ENCODE results near the gene KSR2.

KSR2 gene

DNA sequence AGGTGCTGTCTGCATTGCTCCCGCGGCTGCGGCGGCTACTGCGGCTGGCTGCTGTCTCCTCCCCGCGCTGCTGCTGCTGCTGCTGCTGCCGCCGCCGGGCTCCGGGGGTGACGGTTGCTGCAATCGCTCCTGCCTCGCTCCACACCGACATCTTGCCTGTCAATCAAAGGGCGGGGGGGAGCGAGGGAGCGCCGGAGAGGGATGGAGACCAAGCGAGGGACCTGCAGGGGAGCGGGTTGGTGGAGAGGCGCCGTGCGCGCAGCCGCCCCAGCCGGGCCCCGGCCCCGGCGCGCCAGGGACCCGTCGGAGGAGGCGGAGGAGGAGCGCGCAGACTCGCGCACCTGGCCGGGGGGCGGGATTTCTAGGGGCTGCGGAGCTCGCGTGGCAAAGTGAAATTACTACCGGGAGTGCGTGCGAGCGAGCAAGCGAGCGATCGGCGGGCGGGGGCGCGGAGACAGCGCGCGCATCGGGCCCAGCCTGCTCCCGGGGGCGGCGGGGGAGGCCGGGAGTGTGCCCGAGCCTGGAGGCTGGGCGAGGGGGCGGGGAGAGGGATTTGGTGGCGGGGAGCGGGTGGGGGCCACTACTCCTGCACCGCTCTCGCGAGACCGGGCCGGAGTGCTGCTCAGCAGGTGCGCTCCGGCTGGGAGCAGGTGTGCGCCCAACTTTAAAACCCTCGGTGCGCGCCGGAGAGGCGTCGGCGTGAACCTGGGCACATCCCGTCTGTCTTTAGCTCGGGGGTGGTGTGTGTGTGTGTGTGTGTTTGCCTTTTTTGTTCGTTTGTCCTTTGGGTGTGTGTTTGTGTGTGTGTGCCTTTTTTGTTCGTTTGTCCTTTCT is at the start of gene KSR2:
TSS of gene KSR2 (minus strand) at position 165 of the 834 bp plus-strand sequence. CDS start 735 bp downstream, outside the sequence.
- TF ChIP-seq, protein P1, sequence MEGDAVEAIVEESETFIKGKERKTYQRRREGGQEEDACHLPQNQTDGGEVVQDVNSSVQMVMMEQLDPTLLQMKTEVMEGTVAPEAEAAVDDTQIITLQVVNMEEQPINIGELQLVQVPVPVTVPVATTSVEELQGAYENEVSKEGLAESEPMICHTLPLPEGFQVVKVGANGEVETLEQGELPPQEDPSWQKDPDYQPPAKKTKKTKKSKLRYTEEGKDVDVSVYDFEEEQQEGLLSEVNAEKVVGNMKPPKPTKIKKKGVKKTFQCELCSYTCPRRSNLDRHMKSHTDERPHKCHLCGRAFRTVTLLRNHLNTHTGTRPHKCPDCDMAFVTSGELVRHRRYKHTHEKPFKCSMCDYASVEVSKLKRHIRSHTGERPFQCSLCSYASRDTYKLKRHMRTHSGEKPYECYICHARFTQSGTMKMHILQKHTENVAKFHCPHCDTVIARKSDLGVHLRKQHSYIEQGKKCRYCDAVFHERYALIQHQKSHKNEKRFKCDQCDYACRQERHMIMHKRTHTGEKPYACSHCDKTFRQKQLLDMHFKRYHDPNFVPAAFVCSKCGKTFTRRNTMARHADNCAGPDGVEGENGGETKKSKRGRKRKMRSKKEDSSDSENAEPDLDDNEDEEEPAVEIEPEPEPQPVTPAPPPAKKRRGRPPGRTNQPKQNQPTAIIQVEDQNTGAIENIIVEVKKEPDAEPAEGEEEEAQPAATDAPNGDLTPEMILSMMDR (IDR thresholded peaks at IDR 0.05; ENCODE audit: low read depth, low read length, missing control alignments), result no peak
- no peak for DNase-seq (ENCODE audit: extremely low read depth, low read depth)
- peak within 1 kb of the TSS; percentile 28 for H3K4me3 ChIP-seq (replicated peaks; ENCODE audit: low read depth, low read length)

DNA sequence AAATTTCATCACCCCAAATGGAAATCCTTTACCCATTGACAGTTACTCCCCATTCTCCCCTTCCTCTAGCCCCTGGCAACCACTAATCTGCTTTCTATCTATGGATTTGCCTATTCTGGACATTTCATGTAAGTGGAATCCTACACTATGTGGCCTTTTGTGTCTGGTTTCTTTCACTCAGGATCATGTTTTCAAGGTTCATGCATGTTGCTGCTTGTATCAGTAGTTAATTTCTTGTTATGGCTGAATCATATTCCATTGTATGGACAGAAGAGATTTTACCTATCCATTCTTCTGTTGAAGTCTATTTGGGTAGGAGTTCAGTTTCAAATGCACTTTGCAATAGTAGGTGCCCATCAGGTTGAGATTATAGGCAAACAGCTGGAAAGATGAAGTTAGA is 49.1 kb upstream of the KSR2 start:
- no peak for DNase-seq (ENCODE audit: extremely low read depth, low read depth)
- H3K4me3 ChIP-seq (replicated peaks; ENCODE audit: low read depth, low read length), result peak overlapping the region; percentile 84
- TF ChIP-seq, protein P1 (IDR thresholded peaks at IDR 0.05; ENCODE audit: low read depth, low read length, missing control alignments), result no peak

DNA sequence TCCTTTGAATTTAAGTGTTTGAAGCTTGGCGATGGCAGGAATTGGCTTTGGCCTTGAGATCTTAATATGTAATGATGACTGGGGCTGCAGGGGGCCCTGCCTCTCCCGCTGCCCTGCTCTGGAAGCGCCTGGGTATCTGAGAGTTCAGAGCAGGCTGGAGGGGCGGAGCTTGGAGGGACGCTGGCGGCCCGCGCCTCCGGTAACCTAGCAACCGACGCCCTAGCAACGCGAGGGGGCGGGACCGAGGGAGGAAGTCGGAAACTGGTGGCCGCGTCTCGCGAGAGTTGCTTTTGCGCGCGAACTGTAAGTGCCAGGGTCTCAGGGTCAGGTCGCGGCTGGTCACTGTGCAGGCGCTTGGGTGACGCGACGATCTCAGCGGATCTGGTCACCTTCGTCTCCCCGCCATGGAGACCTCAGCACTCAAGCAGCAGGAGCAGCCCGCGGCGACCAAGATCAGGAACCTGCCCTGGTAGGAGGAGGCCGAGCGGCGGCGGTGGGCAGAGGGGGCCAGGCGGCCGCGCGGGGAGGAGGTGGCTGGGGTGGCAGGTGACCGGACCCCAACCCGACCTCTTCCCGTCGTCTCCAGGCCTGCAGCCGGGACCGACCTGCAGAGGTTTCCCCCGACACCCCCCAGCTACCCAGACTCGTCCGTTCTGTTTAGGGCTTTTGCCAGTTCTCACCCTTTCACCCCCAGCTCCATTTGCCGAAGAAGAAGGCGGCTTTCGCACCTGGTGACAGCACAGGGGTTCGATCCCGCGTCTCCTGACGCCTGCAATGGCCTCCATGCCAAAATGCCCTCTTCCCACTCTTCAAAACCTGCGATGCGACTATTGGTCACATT is 47.9 kb upstream of the KSR2 start, which contains the start of gene RFC5:
TSS of gene RFC5 (plus strand) at position 280 of the 841 bp plus-strand sequence. CDS start at position 405, 125 bp downstream.
- peak within 1 kb of the TSS; percentile 84 for H3K4me3 ChIP-seq (replicated peaks; ENCODE audit: low read depth, low read length)
- peak; percentile 91 for DNase-seq (ENCODE audit: extremely low read depth, low read depth)
- TF ChIP-seq, protein P1 (IDR thresholded peaks at IDR 0.05; ENCODE audit: low read depth, low read length, missing control alignments), result no peak

- TF ChIP-seq, protein P1 (IDR thresholded peaks at IDR 0.05; ENCODE audit: low read depth, low read length, missing control alignments), result no peak
- H3K4me3 ChIP-seq (replicated peaks; ENCODE audit: low read depth, low read length), result peak overlapping the region; percentile 84
- no peak for DNase-seq (ENCODE audit: extremely low read depth, low read depth)
These were observed 47.2 kb upstream of the KSR2 start for GRCh38 chr12:118015944-118016343.

DNA sequence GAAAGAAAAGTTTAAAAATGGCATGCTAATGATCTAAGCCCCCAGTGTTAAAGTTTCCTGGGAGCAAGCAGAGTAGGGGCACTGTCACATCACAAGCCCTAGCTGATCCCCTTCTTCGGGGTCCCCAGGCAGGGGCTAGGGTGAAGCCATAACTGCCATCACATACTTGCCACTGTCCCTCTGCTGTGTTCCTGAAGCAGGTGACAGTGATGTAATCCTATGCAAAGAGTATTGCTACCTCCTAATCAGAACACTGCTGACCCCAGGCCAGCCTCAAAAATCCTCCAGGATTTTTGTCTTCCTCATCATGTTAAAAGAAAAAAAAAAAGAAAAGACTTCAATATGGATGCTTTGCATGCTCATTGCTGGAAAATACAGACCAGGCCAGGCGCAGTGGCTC is 46.5 kb upstream of the KSR2 start:
- TF ChIP-seq, protein P1 (IDR thresholded peaks at IDR 0.05; ENCODE audit: low read depth, low read length, missing control alignments), result no peak
- H3K4me3 ChIP-seq (replicated peaks; ENCODE audit: low read depth, low read length), result no peak overlapping the region
- no peak for DNase-seq (ENCODE audit: extremely low read depth, low read depth)

- no peak overlapping the region for H3K4me3 ChIP-seq (replicated peaks; ENCODE audit: low read depth, low read length)
- TF ChIP-seq, protein P1 (IDR thresholded peaks at IDR 0.05; ENCODE audit: low read depth, low read length, missing control alignments), result no peak
- no peak for DNase-seq (ENCODE audit: extremely low read depth, low read depth)
These were observed 44.5 kb upstream of the KSR2 start for GRCh38 chr12:118013283-118013682.

Measured in HFF-Myc (cell line).